ENCODE measurements around the gene ATP9B. TPM values are rescaled to one million over a fixed set of nuclear protein-coding genes. Genes with fewer than 3 reads are reported as not detected.

Gene ATP9B
- total RNA-seq, result 10 to 100 TPM; 15.4 to 17.6 TPM

DNA sequence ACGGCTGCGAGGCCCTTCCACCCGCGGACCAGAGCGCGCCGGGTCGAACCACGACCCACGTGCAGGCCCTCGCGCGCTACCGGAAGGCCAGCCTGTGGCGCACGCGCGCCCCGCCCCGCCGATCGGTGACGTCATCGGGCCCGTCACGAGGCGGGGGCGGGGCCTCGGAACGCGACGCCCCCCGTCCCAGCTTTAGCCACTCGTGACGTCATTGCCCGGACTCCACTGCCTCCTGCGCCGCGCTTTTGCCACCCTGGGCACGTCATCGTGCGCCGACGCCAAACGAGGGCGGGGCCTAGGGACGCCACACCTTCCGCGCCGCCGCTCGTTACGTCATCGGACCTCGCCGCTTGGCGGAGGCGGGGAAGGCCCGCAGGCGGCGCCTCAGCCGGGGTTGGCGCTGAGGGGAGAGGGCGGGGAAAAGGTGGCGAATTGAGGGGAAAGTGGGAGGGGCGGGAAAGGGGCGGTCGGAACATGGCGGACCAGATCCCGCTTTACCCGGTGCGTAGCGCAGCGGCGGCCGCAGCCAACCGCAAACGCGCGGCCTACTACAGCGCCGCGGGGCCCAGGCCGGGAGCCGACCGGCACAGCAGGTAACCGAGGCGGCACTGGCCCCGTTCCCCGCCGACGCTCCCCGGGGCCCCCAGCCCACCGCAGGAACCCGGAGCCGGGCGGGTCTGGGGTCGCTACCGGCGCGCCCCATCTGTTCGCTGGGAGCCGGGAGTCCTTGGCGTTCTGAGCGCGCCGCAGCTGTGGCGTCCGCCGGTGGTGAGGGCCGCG is at the start of gene ATP9B:
Gene ATP9B, plus strand, starts transcription at position 458 of the 780 bp plus-strand sequence. Its CDS starts 17 bp downstream, at position 475.
- Histone ChIP-seq H3K27me3 (no peaks in the 10 kb centered on the region), H3K27ac (peak within 1 kb of the TSS; percentile 89), H3K36me3 (no peaks in the 10 kb centered on the region), H3K4me3 (peak within 1 kb of the TSS; percentile 96 to 100), H3K4me1 (peaks cover 0 to 12% of the 10 kb centered on the region in 2 donors), H3K9me3 (peaks cover 0 to 3% of the 10 kb centered on the region in 2 donors)
- TF ChIP-seq, protein P1, sequence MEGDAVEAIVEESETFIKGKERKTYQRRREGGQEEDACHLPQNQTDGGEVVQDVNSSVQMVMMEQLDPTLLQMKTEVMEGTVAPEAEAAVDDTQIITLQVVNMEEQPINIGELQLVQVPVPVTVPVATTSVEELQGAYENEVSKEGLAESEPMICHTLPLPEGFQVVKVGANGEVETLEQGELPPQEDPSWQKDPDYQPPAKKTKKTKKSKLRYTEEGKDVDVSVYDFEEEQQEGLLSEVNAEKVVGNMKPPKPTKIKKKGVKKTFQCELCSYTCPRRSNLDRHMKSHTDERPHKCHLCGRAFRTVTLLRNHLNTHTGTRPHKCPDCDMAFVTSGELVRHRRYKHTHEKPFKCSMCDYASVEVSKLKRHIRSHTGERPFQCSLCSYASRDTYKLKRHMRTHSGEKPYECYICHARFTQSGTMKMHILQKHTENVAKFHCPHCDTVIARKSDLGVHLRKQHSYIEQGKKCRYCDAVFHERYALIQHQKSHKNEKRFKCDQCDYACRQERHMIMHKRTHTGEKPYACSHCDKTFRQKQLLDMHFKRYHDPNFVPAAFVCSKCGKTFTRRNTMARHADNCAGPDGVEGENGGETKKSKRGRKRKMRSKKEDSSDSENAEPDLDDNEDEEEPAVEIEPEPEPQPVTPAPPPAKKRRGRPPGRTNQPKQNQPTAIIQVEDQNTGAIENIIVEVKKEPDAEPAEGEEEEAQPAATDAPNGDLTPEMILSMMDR (IDR thresholded peaks at IDR 0.05), result peak in 1 of 2 donors; percentile 33
- DNase-seq (ENCODE audit: low spot score), result peak; percentile 99

- Histone ChIP-seq H3K4me1 (no peaks in the 10 kb centered on the region), H3K27ac (no peak overlapping the region), H3K4me3 (no peak overlapping the region), H3K27me3 (no peaks in the 10 kb centered on the region), H3K9me3 (peaks cover 0 to 7% of the 10 kb centered on the region in 2 donors), H3K36me3 (no peaks in the 10 kb centered on the region)
- TF ChIP-seq, protein P1 (IDR thresholded peaks at IDR 0.05), result no peak
- no peak for DNase-seq (ENCODE audit: low spot score)
Observed at GRCh38 chr18:79019881-79020280, 49.3 kb upstream of the ATP9B start.

DNA sequence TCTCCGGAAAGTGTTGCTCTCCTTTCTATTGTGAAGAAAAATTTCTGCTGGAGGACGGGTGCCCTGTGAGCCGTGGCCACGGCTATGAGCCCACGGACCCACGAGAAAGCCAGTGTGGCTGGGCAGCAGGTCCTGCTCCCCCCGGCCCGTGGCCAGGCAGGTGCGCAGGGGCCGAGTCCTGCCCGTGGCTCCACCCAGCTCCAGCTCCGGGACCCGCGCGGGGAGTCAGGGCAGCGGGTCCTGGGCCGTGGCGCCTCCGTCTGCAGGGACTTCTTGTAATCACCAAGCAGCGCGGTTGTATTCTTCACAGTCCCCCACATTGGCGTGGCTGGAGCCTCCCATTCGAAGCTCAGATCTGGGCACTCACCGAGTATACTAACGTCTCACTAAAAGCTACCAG is 46.6 kb upstream of the ATP9B start:
- DNase-seq (ENCODE audit: low spot score), result no peak
- TF ChIP-seq, protein P1 (IDR thresholded peaks at IDR 0.05), result no peak
- Histone ChIP-seq H3K36me3 (no peaks in the 10 kb centered on the region), H3K27me3 (no peaks in the 10 kb centered on the region), H3K9me3 (peaks cover 0 to 13% of the 10 kb centered on the region in 2 donors), H3K27ac (no peak overlapping the region), H3K4me1 (no peaks in the 10 kb centered on the region), H3K4me3 (no peak overlapping the region)

DNA sequence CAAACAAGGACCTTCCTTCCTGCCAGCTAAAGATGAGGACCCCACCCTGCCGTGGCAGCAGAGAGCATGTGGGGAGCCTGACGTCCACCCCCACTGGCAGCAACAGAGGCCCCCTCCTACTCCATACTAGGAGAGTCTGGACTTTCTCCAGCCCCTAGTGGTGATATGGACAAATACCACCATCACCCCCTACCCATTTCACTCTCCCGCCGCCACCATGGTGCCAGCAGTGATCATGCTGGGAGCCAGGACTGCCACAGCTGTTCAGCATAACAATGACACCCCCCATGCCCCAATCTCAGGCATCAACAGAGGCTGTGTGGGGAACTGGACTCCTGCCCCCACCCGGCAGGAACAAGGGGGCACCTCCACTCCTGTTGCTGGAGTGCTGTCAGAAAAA is 42.7 kb upstream of the ATP9B start:
- DNase-seq (ENCODE audit: low spot score), result no peak
- Histone ChIP-seq H3K4me1 (no peaks in the 10 kb centered on the region), H3K9me3 (peaks cover 0 to 35% of the 10 kb centered on the region in 2 donors), H3K36me3 (no peaks in the 10 kb centered on the region), H3K27ac (no peak overlapping the region), H3K27me3 (no peaks in the 10 kb centered on the region), H3K4me3 (no peak overlapping the region)
- TF ChIP-seq, protein P1 (IDR thresholded peaks at IDR 0.05), result no peak

DNA sequence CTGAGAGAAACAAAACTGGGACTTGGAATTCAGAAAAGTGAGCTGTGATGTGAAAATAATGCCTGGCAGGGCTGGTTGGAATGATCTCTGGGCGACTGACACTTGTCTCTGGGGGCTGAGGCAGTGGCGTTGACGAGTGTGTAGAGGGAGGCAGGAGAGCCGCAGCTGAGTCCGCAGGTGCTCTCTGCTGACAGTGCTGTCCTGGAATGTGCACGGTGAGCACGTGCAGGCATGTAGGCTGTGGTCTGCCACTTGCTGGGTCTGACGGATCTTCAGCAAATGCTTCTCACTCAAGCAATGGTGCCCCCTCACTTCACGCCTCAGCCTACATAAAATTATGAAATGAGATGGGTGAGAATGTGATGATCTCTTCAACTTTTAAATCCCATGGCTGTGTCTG is 38.5 kb upstream of the ATP9B start:
- no peak overlapping the region for H3K4me3 ChIP-seq
- H3K9me3 ChIP-seq, result peaks cover 0 to 29% of the 10 kb centered on the region in 2 donors
- TF ChIP-seq, protein P1 (IDR thresholded peaks at IDR 0.05), result no peak
- DNase-seq (ENCODE audit: low spot score), result no peak
- H3K36me3 ChIP-seq, result no peaks in the 10 kb centered on the region
- H3K27me3 ChIP-seq, result no peaks in the 10 kb centered on the region
- H3K27ac ChIP-seq, result no peak overlapping the region
- no peaks in the 10 kb centered on the region for H3K4me1 ChIP-seq

Data from right atrium auricular region (tissue), 2 donors.